Activated T-cell treated with anti-CD3 and anti-CD28 coated beads for 1 hour (primary cell): ENCODE data around the gene RETREG3.
"Not testable (repeated sequence)": the region's sequence is repeated elsewhere in the genome, so short reads cannot be mapped to it uniquely, and the experiment has no call there.

Experiments
- DNase-seq: peaks from one replicate; pipeline ENCODE4 v3.0.0-alpha.2; 2020; ENCODE audit warnings: low read depth

Gene RETREG3

GRCh38 chr17:42571435-42572225 lies 37.5 kb downstream of the RETREG3 start:
- DNase-seq = no peak

- no peak for DNase-seq
Measured at GRCh38 chr17:42568341-42569111, 40.6 kb downstream of the RETREG3 start.

- peak; percentile 89 for DNase-seq
Measured at GRCh38 chr17:42566883-42567573, 42.1 kb downstream of the RETREG3 start, which contains the start of gene MLX. TSS of gene MLX (plus strand) at chr17:42567100. CDS start at chr17:42567125, 25 bp downstream.

GRCh38 chr17:42566215-42566882 lies 42.8 kb downstream of the RETREG3 start:
- DNase-seq = no peak

GRCh38 chr17:42565523-42566214 lies 43.5 kb downstream of the RETREG3 start:
- no peak for DNase-seq

GRCh38 chr17:42564815-42565522 lies 44.2 kb downstream of the RETREG3 start:
- DNase-seq = no peak

- no peak for DNase-seq
Measured at GRCh38 chr17:42563950-42564349, 45.2 kb downstream of the RETREG3 start.

- no peak for DNase-seq
Measured at GRCh38 chr17:42563543-42563942, 45.6 kb downstream of the RETREG3 start.

GRCh38 chr17:42563143-42563509 lies 46.0 kb downstream of the RETREG3 start:
- DNase-seq = no peak

- DNase-seq = no peak
Measured at GRCh38 chr17:42562388-42563142, 46.6 kb downstream of the RETREG3 start.

GRCh38 chr17:42561897-42562387 lies 47.2 kb downstream of the RETREG3 start, which contains the start of gene COASY:
TSS of gene COASY (plus strand) at chr17:42562148. CDS start at chr17:42562623, 475 bp downstream.
- DNase-seq = peak; percentile 85

GRCh38 chr17:42560246-42560645 lies 48.9 kb downstream of the RETREG3 start:
- DNase-seq = no peak

GRCh38 chr17:42559075-42559474 lies 50.1 kb downstream of the RETREG3 start:
- DNase-seq = no peak

- not testable (repeated sequence) for DNase-seq
Measured at GRCh38 chr17:42555961-42556617, 53.1 kb downstream of the RETREG3 start.

GRCh38 chr17:42555122-42555622 lies 54.0 kb downstream of the RETREG3 start:
- DNase-seq = no peak

GRCh38 chr17:42554250-42555121 lies 54.7 kb downstream of the RETREG3 start:
- DNase-seq = peak; percentile 57

- DNase-seq = no peak
Measured at GRCh38 chr17:42553866-42554249, 55.3 kb downstream of the RETREG3 start.
